ENCODE data around the gene KRT1. TPM values are rescaled to one million over a fixed set of nuclear protein-coding genes. Genes with fewer than 3 reads are reported as not detected.

The KRT1 gene
- total and polyA plus RNA-seq, 7 donors = not detected

- DNase-seq = no peak
- no peak for TF ChIP-seq POLR2A (IDR thresholded peaks at IDR 0.05)
- no peak overlapping the region for H3K4me3 ChIP-seq
- no peaks in the 10 kb centered on the region for H3K36me3 ChIP-seq
- H3K27ac ChIP-seq = no peak overlapping the region
- intact Hi-C loops (cut with DNase I) = no loop called here
- no peaks in the 10 kb centered on the region for H3K27me3 ChIP-seq
- H3K4me1 ChIP-seq = no peaks in the 10 kb centered on the region
- WGBS, 2 donors = 83 to 87% methylated on average over 3 of the region's 3 CpGs
- H3K9me3 ChIP-seq = no peaks in the 10 kb centered on the region
Measured at GRCh38 chr12:52724384-52724783, 44.2 kb upstream of the KRT1 start.

- TF ChIP-seq POLR2AphosphoS5 (IDR thresholded peaks at IDR 0.05) (no peak), CTCF (IDR thresholded peaks at IDR 0.05) (no peak), EP300 (IDR thresholded peaks at IDR 0.05) (no peak), POLR2A (IDR thresholded peaks at IDR 0.05) (no peak)
- WGBS, 2 donors = 55 to 75% methylated on average over 2 of the region's 2 CpGs
- Histone ChIP-seq H3K27me3 (no peaks in the 10 kb centered on the region), H3K36me3 (no peaks in the 10 kb centered on the region), H3K4me3 (no peak overlapping the region), H3K9me3 (no peaks in the 10 kb centered on the region), H3K4me1 (no peaks in the 10 kb centered on the region), H3K27ac (no peak overlapping the region)
- DNase-seq = no peak
- intact Hi-C loops (cut with DNase I) = no loop called here
Measured at GRCh38 chr12:52722680-52723079, 42.5 kb upstream of the KRT1 start.

GRCh38 chr12:52721838-52722470 is 41.7 kb upstream of the KRT1 start:
- no peaks in the 10 kb centered on the region for H3K4me1 ChIP-seq
- no peak overlapping the region for H3K27ac ChIP-seq
- no peaks in the 10 kb centered on the region for H3K9me3 ChIP-seq
- no peak overlapping the region for H3K4me3 ChIP-seq
- H3K27me3 ChIP-seq = peaks cover 0 to under 1% (median 0%) of the 10 kb centered on the region in 3 donors
- TF ChIP-seq CTCF (IDR thresholded peaks at IDR 0.05) = no peak
- no peak for TF ChIP-seq POLR2AphosphoS5 (IDR thresholded peaks at IDR 0.05)
- TF ChIP-seq POLR2A (IDR thresholded peaks at IDR 0.05) = no peak
- no peak for TF ChIP-seq EP300 (IDR thresholded peaks at IDR 0.05)
- intact Hi-C loops (cut with DNase I) = no loop called here
- no peaks in the 10 kb centered on the region for H3K36me3 ChIP-seq
- 44% methylated on average over 3 of the region's 3 CpGs for WGBS, 2 donors
- no peak for DNase-seq

- no peak for DNase-seq
Measured at GRCh38 chr12:52720365-52720886, 40.2 kb upstream of the KRT1 start.

GRCh38 chr12:52716061-52716460 is 35.9 kb upstream of the KRT1 start:
- H3K36me3 ChIP-seq = no peaks in the 10 kb centered on the region
- intact Hi-C loops (cut with DNase I) = no loop called here
- TF ChIP-seq POLR2AphosphoS5 (IDR thresholded peaks at IDR 0.05) = no peak
- no peak for TF ChIP-seq EP300 (IDR thresholded peaks at IDR 0.05)
- DNase-seq = no peak
- no peaks in the 10 kb centered on the region for H3K9me3 ChIP-seq
- peaks cover 0 to 10% (median 8%) of the 10 kb centered on the region in 4 donors for H3K4me1 ChIP-seq
- H3K27ac ChIP-seq = no peak overlapping the region
- no peak overlapping the region for H3K4me3 ChIP-seq
- H3K27me3 ChIP-seq = peaks cover 12 to 48% (median 32%) of the 10 kb centered on the region in 3 donors
- 95 to 97% methylated on average over 5 of the region's 5 CpGs for WGBS, 2 donors

More at GRCh38 chr12:52720365-52720886, 40.2 kb upstream of the KRT1 start:
- WGBS, 2 donors = 74 to 77% methylated on average over 8 of the region's 8 CpGs
- H3K4me1 ChIP-seq = no peaks in the 10 kb centered on the region
- H3K4me3 ChIP-seq = no peak overlapping the region
- TF ChIP-seq POLR2AphosphoS5 (IDR thresholded peaks at IDR 0.05) (no peak), POLR2A (IDR thresholded peaks at IDR 0.05) (no peak), CTCF (IDR thresholded peaks at IDR 0.05) (no peak), EP300 (IDR thresholded peaks at IDR 0.05) (no peak)
- H3K9me3 ChIP-seq = no peaks in the 10 kb centered on the region
- H3K27ac ChIP-seq = no peak overlapping the region
- peaks cover 0 to 16% (median 2%) of the 10 kb centered on the region in 3 donors for H3K27me3 ChIP-seq
- no peaks in the 10 kb centered on the region for H3K36me3 ChIP-seq
- intact Hi-C loops (cut with DNase I) = no loop called here
